Measurements from ENCODE around the gene MAP1S.
A peak's percentile ranks its signal among the peaks of the same experiment; 100 is the strongest.

The MAP1S gene

DNA sequence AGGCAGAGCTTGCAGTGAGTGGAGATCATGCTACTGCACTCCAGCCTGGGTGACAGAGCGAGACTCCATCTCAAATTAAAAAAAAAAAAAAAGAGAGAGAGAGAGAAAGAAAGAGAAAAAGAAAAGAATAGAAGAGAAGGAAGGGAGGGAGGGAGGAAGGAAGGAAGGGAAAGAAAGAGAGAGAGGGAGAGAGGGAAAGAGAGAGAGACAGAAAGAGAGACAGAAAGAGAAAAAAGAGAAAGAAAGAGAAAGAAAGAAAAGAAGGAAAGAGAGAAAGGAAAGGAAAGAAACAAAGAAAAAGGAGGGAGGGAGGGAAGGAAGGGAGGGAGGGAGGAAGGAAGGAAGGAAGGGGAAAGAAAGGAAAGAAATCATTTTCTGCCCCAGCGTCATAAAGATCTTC lies 24.1 kb upstream of the MAP1S start:
- no peak for DNase-seq

GRCh38 chr19:17703824-17704463 lies 15.3 kb upstream of the MAP1S start:
- DNase-seq: peak; percentile 82 to 85

DNA sequence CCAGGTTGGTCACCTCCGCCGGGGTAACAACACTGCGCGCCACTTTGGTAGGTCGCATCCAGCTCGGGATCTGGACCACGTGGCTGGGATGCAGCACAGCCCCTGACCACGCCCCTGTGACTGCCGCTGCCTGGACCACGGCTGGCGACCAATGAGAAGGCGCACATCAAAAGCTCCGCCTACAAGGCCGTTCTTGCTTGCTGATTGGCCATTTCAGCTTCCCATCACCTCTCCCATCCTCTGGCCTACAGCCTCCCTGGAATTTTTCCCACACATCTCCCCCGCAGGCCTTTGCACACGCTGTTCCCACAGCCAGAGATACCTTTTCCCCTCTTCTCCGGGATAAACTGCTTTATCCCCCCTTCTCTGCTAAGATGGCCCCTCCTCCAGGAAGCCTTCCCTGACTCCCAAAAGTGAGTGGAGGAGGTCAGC lies 12.5 kb upstream of the MAP1S start:
- peak in 1 of 2 experiments; percentile 13 for DNase-seq

- no peak for DNase-seq
These were observed 7.4 kb upstream of the MAP1S start for GRCh38 chr19:17711851-17712250.

DNA sequence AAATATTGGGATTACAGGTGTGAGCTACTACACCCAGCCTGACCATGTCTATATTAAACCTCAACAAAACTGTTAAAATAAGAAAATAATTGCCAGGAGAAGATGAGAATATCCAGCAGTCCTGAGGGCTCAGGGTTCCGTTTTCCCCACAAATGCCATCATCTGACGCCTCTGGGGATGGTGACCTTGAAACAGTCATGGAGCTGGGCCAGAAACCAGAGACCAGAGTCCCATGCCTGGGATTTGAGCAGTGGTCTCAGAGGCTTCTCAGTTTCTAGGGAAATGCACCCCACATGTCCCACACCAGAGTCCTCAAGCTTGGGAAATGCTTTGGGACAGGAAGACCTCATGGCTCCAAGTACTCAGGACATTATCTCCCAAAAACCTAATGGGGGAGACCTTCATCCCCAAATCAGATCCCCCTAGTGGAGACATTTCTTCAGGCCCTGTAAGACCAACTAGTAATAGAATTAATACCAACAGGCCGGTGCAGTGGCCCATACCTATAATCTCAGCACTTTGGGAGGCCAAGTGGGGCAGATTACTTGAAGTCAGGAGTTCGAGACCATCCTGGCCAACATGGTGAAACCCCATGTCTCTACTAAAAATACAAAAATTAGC lies 2.9 kb upstream of the MAP1S start:
- no peak for DNase-seq

GRCh38 chr19:17718550-17718946 lies 732 bp upstream of the MAP1S start:
- no peak for DNase-seq

- DNase-seq: peak; percentile 34 to 36
These were observed 585 bp downstream of the MAP1S start for GRCh38 chr19:17719730-17720400.

DNA sequence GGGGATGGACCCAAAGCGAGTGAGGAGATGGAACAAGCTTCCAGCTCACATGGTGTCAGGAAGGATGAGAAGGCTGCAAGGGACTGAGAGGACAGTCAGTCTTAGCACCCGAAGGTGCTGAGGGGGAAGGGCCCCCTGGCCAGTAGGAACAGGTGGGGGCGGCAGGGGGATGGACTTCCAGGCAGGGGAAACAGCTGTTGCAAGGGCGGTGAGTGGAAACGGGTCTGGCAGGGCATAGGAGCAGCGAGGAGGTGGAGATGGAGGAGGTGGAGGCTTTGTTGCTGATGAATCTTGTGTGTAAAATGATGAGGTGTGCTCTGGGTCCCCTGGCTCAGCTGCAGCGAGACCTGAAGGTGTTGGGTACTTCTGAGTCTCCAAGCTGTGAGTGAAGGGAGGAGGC lies 1.2 kb downstream of the MAP1S start:
- peak; percentile 8 to 13 for DNase-seq

- DNase-seq: no peak
These were observed 1.9 kb downstream of the MAP1S start for GRCh38 chr19:17721111-17721628.

GRCh38 chr19:17721821-17722220 lies 2.5 kb downstream of the MAP1S start:
- DNase-seq: peak in 1 of 2 experiments; percentile 30

GRCh38 chr19:17722655-17723240 lies 3.5 kb downstream of the MAP1S start:
- no peak for DNase-seq

DNA sequence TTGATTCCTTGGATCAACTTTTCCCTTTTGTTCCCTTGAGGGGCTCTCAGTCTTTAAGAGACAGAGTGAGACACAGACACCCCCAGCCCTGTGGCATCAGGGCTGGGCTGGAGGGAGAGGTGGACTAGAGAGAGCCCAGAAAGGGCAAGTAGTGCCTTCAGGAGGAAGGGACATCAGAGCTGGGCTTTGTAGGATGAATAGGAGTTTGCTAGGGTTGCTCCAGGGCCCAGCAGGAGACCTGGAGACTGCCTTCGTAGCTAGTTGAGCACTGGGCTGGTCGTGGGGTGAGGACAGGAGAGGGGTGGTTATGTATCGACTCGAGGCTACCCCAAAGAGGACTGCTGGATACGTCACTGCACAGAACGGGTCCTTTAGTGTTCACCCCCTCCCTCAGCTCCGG lies 5.4 kb downstream of the MAP1S start:
- DNase-seq: no peak

DNA sequence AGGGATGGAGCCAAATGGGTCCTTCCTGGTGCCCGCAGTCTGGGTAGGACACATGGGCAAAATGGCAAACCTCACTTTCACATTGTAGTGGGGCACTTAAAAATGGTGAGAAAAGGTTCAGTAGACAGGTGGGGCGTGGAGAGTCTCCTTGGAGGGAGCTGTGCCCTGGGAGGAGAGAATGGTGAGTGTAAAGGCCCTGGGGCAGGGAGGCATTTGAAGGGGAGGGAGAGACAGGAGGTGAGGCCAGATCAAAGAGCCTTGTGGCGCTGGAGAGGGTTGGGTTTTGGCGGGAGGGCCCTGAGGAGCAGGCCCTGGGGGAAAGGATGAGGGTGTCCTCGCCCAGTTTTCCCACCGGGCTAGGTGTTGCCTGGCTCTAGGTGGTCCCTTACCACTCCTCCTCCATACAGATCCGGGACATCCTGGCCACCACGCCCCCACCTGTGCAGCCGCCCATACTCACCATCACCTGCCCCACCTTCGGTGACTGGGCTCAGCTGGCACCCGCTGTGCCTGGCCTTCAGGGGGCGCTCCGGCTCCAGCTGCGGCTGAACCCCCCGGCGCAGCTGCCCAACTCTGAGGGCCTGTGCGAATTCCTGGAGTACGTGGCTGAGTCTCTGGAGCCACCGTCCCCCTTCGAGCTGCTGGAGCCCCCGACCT lies 6.3 kb downstream of the MAP1S start:
- DNase-seq: no peak

DNA sequence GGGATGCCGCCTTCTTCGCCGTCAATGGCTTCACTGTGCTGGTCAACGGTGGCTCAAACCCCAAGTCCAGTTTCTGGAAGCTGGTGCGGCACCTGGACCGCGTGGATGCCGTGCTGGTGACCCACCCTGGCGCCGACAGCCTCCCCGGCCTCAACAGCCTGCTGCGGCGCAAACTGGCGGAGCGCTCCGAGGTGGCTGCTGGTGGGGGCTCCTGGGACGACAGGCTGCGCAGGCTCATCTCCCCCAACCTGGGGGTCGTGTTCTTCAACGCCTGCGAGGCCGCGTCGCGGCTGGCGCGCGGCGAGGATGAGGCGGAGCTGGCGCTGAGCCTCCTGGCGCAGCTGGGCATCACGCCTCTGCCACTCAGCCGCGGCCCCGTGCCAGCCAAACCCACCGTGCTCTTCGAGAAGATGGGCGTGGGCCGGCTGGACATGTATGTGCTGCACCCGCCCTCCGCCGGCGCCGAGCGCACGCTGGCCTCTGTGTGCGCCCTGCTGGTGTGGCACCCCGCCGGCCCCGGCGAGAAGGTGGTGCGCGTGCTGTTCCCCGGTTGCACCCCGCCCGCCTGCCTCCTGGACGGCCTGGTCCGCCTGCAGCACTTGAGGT lies 7.0 kb downstream of the MAP1S start:
- no peak for DNase-seq

DNA sequence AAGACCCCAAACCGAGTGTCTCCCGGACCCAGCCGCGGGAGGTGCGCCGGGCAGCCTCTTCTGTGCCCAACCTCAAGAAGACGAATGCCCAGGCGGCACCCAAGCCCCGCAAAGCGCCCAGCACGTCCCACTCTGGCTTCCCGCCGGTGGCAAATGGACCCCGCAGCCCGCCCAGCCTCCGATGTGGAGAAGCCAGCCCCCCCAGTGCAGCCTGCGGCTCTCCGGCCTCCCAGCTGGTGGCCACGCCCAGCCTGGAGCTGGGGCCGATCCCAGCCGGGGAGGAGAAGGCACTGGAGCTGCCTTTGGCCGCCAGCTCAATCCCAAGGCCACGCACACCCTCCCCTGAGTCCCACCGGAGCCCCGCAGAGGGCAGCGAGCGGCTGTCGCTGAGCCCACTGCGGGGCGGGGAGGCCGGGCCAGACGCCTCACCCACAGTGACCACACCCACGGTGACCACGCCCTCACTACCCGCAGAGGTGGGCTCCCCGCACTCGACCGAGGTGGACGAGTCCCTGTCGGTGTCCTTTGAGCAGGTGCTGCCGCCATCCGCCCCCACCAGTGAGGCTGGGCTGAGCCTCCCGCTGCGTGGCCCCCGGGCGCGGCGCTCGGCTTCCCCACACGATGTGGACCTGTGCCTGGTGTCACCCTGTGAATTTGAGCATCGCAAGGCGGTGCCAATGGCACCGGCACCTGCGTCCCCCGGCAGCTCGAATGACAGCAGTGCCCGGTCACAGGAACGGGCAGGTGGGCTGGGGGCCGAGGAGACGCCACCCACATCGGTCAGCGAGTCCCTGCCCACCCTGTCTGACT lies 7.9 kb downstream of the MAP1S start:
- no peak for DNase-seq

DNA sequence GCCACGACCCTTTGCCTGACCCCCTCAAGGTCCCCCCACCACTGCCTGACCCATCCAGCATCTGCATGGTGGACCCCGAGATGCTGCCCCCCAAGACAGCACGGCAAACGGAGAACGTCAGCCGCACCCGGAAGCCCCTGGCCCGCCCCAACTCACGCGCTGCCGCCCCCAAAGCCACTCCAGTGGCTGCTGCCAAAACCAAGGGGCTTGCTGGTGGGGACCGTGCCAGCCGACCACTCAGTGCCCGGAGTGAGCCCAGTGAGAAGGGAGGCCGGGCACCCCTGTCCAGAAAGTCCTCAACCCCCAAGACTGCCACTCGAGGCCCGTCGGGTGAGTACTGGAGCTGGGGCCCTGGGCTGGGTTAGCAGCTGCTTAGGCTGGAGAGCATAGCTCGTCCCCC lies 8.6 kb downstream of the MAP1S start:
- no peak for DNase-seq

GRCh38 chr19:17733127-17733526 lies 13.8 kb downstream of the MAP1S start:
- DNase-seq: no peak

- DNase-seq: no peak
These were observed 14.9 kb downstream of the MAP1S start for GRCh38 chr19:17734146-17734545.

GRCh38 chr19:17735410-17735809 lies 16.1 kb downstream of the MAP1S start:
- no peak for DNase-seq

- DNase-seq: no peak
These were observed 18.4 kb downstream of the MAP1S start for GRCh38 chr19:17737690-17738153.

- no peak for DNase-seq
These were observed 20.0 kb downstream of the MAP1S start for GRCh38 chr19:17739121-17739875.

Data from activated CD4-positive, alpha-beta T cell treated with anti-CD3 and anti-CD28 coated beads, Interleukin-2, amount 50 U/mL, for 48 hours (primary cell).